Hippocampal formation (tissue), 2 donors: ENCODE data around the gene ANKRD33.

Experiments used
- DNase-seq, 2 donors: peaks; one replicate each; lab custom pipeline; 2025; lab: John Stamatoyannopoulos, UW

ANKRD33 gene

GRCh38 chr12:51917746-51918453 is 30.0 kb downstream of the ANKRD33 start:
- no peak for DNase-seq

GRCh38 chr12:51920046-51920445 is 32.1 kb downstream of the ANKRD33 start:
- no peak for DNase-seq

- no peak for DNase-seq
Observed at GRCh38 chr12:51921017-51921725, 33.3 kb downstream of the ANKRD33 start.

DNA sequence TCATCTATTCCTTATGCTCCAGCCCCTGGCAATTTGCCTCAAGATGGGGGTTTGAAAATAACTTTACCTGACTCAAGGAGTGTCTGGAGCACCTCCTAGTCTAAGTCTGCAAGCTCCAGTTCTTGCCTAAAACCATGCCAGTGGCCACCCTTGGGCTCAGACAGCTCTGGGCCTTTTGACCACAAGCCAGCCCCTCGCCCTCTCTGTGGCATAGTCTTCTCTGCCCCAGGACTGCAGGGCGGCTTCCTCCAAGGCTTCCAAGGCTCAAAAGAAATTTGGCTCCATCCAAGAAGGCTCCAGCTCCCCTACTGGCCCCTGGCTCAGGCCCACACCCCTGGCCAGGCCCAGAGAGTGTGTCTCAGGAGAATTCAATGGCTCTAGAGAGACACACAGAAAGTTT is 34.2 kb downstream of the ANKRD33 start:
- DNase-seq, result no peak

DNA sequence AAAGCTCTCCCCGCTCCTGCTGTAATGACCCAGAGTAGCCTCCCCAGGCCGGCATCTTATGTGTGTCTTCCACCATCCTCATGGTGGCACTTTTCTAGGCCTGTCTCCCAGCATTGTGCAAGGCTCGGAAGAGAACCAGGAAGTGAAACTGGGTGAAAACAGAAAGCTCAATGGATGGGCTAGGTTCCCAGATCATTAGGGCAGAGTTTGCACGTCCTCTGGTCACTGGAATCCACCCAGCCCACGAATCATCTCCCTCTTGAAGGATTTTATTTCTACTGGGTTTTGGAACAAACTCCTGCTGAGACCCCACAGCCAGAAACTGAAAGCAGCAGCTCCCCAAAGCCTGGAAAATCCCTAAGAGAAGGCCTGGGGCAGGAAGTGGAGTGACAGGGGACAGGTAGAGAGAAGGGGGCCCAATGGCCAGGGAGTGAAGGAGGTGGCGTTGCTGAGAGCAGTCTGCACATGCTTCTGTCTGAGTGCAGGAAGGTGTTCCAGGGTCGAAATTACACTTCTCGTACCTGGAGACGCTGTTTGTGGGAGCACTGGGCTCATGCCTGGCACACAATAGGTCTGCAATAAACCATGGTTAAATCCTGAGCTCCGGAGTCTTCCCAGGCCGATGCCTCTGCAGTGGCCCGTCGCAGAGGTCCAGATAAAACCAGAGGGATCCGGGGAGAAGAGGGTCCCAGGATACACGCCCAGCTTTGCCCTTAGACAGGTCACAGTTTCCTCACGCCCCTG is 35.0 kb downstream of the ANKRD33 start:
- no peak for DNase-seq

- DNase-seq, result no peak
Observed at GRCh38 chr12:51923506-51924365, 35.8 kb downstream of the ANKRD33 start.

DNA sequence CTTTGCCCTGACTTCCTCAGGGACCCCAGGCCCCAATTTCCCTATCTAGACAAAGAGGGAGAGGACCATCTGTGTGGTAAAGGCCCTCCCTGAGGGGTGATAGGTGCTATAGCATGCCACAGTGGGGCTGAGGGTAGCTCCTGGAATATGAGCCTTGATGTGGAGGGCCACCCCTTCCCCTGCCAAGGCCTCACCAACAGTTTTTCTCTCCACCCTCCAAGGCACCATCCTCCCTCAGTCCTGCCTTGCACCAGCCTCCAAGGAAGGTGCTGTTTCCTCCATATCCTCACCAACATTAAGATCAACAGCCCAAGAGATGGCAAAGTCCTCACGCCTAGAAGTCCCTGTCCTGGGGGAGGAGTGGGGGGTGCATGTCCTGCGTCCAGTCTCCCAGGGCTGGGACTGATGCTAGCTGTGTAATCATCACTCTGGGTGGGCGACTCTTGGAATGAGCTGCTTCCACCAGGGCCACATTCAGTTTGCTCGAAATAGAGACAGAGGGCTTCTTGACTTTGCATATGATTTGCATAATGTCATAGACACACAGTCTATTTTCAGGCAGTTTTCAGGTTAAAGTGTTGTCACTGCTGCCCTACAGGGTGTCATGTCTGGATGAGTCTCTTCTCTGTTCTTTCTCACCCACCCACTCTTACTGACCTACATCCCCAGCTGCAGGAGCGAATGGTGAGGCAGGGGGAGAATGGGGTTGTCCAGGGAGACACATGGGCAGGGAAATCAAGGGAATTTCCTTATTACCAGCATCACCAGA is 36.8 kb downstream of the ANKRD33 start:
- no peak for DNase-seq

GRCh38 chr12:51925346-51926063 is 37.6 kb downstream of the ANKRD33 start:
- DNase-seq, result no peak

GRCh38 chr12:51926064-51926632 is 38.2 kb downstream of the ANKRD33 start:
- no peak for DNase-seq

- DNase-seq, result no peak
Observed at GRCh38 chr12:51926718-51927117, 38.8 kb downstream of the ANKRD33 start.

DNA sequence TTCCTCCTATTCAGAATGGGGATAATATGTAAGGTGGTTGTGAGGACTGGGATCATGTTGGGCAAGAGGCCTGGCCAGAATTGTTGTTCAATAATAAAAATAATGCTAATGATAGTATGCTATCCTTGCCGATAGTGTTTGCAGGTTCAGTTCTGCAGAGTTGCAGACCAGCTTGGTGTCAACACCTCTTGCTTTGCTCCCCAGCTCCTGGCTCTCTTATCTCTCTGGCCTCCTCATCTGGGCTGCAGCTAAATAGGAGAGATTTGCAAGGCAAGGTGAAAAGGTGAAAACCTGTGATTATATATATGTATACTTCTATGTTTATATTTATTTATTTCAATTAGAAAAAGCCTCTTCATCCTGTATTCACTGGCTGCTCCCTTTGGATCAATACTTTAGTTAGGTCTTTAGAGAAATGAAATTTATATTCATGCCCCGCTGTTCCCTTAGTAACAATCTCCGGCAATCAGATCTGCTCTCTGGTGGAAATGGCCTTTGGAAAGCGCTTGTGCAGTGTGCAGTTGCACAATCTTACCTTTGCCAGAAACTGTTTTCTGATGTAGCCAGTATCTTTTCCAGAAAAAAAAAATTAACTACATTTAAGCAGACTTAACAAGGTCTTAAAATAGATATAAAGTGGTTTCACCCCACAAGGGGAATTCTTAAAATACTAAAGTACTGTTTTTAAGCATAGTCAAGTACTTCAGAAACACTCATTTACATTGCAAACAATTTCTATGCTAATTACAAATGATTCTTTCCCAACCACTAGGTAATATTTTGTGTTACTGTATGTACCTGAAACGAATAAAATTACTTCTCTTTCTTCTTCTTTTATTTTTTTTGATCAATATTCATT is 44.5 kb downstream of the ANKRD33 start:
- DNase-seq, result no peak

DNA sequence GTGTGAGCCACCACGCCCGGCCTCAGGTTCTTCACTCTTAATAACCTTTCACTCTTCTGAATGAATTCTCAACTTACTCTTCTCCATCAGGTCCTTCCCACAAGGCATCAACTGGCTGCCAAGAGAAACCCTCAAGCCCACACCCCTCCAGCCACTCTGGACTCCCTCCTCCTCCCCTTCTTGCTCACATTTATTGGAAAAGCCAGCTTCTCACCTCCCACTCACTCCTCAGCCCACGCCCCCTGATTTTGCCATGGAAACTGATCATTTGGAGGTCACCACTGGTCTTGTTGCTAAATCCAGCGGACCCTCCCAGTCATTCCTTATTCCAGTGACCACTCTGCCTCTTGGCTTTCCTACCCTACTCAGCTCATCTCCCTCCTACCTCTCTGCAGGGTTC is 46.2 kb downstream of the ANKRD33 start:
- no peak for DNase-seq

DNA sequence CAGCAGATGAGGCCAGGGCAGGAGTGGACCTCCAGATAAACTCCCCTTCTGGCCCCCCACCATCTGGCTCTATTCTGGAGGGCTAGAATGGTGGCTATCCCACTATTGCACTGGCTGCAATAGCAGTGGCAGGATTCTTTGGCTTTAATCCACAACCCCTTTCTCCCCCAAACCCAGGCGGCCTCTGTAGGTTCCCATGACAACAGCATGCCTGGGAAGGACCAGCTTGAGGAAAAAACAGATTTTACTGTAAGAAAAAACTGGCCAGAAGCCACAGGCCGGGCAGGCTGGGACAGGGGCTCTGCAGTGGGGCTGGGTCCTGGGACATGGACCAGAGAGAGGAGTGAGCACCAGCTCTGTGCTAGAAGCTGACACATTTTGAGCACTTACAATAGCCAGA is 50.0 kb downstream of the ANKRD33 start:
- no peak for DNase-seq

DNA sequence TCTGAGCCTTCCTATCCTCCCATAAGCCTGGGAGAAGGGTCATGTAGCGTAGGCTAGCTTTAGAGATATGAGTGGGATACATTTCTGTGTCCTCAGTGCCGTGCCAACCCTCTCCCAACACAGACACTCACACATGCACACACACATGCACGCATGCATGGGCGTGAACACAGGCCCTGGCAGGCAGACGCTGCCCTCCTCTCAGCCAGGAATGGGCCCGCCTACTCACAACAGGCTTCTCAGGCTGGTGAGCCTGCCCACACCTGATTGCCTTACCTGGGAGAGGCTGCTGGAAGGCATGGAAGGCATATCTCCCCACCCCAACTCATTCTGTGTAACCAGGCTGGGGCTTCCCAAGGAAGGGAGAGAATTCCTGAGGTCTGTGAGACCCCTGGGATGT is 50.8 kb downstream of the ANKRD33 start:
- DNase-seq, result no peak

- DNase-seq, result no peak
Observed at GRCh38 chr12:51941011-51941581, 53.2 kb downstream of the ANKRD33 start.
